MM.1S (cell line): Measurements from ENCODE around the gene CYB5D1.

ENCODE experiments used
- CTCF ChIP-seq: fragments of 300-600 bp; sonication (generic); IDR thresholded peaks from 2 replicates; pipeline ENCODE4 v1.5.1; 2016; ENCODE audit warnings: antibody characterized with exemption, low read length, mixed read lengths
- EZH2 ChIP-seq: fragments of 300-600 bp; sonication (generic); optimal IDR thresholded peaks from 2 replicates; pipeline ENCODE3; 2017; ENCODE audit warnings: low read depth, mild to moderate bottlenecking, antibody characterized with exemption, low read length, mixed read lengths
- EZH2phosphoT487 ChIP-seq: fragments of 300-600 bp; sonication (generic); IDR thresholded peaks from 2 replicates; pipeline ENCODE4 v1.6.1; 2018; ENCODE audit warnings: antibody characterized with exemption, low read length

- no peak for TF ChIP-seq CTCF
- no peak for TF ChIP-seq EZH2phosphoT487
- no peak for TF ChIP-seq EZH2
Measured at GRCh38 chr17:7838090-7839075, 19.4 kb upstream of the CYB5D1 start.
